CD4-positive, alpha-beta T cell (primary cell): Measurements from ENCODE around the gene PPP1R9B. TPM values are rescaled to one million over a fixed set of nuclear protein-coding genes. Genes with fewer than 3 reads are reported as not detected.
A peak's percentile ranks its signal among the peaks of the same experiment; 100 is the strongest.

Experiments
- ATAC-seq: fragments of 200-7000 bp; cut with Tn5 transposase; one replicate; pipeline ENCODE4 v1.10.0; 2022; ENCODE audit warnings: mild to moderate bottlenecking; ENCODE audit not compliant: poor library complexity
- CTCF ChIA-PET: fragments of 350-600 bp; sonication (Branson Sonifier 250); formaldehyde crosslinking; loops from one replicate; lab custom pipeline; 2021; ENCODE audit warnings: antibody characterized with exemption, inconsistent platforms; lab: Charles Lee
- POLR2A ChIA-PET: fragments of 350-600 bp; sonication (Branson Sonifier 250); formaldehyde crosslinking; loops from one replicate; lab custom pipeline; 2021; ENCODE audit warnings: antibody characterized with exemption, inconsistent platforms; lab: Charles Lee
- DNase-seq, 14 experiments: peaks; one replicate each; pipeline ENCODE4 v3.0.0-alpha.2; 2013 to 2020; ENCODE audit warnings: mixed read lengths in 2 of 14
- H3K27ac ChIP-seq, 2 donors: one replicate each; pipeline versions ENCODE4 v1.5.1 to v1.7.0; 2013; ENCODE audit warnings: low read length in 2 of 2, low read depth in 1 of 2, mild to moderate bottlenecking in 1 of 2
- H3K27me3 ChIP-seq, 2 experiments: 1 replicate in 1 of 2; 2 replicates in 1 of 2; pipeline versions ENCODE4 v1.6.1 to v1.7.0; 2013; ENCODE audit warnings: low read length in 2 of 2, control low read depth in 1 of 2, mild to moderate bottlenecking in 1 of 2, moderate library complexity in 1 of 2; ENCODE audit not compliant: insufficient read depth in 2 of 2, control insufficient read depth in 1 of 2
- H3K36me3 ChIP-seq: one replicate; pipeline ENCODE4 v1.6.1; 2013; ENCODE audit warnings: low read length, control low read depth; ENCODE audit not compliant: insufficient read depth
- H3K4me1 ChIP-seq: one replicate; pipeline ENCODE4 v1.6.1; 2013; ENCODE audit warnings: low read length, control low read depth; ENCODE audit not compliant: insufficient read depth
- H3K4me3 ChIP-seq: one replicate; pipeline ENCODE4 v1.5.1; 2013; ENCODE audit warnings: mild to moderate bottlenecking, low read length, moderate library complexity
- H3K9me3 ChIP-seq, 2 experiments: 1 replicate in 1 of 2; 2 replicates in 1 of 2; pipeline versions ENCODE4 v1.6.1 to v1.7.0; 2013; ENCODE audit warnings: low read length in 2 of 2, mild to moderate bottlenecking in 2 of 2, control low read depth in 1 of 2, moderate library complexity in 1 of 2; ENCODE audit not compliant: control insufficient read depth in 1 of 2, insufficient read depth in 1 of 2
- H3K27ac Mint-ChIP-seq: one replicate; pipeline ENCODE4 v1.8.0; 2020; ENCODE audit warnings: mixed read lengths
- H3K27me3 Mint-ChIP-seq: one replicate; pipeline ENCODE4 v1.8.0; 2021; ENCODE audit warnings: mixed read lengths
- H3K36me3 Mint-ChIP-seq: one replicate; pipeline ENCODE4 v1.8.0; 2021; ENCODE audit warnings: low read depth, mixed read lengths
- H3K4me1 Mint-ChIP-seq: one replicate; pipeline ENCODE4 v1.8.0; 2021; ENCODE audit warnings: low read depth, mixed read lengths
- H3K4me3 Mint-ChIP-seq: one replicate; pipeline ENCODE4 v1.8.0; 2020; ENCODE audit warnings: mild to moderate bottlenecking, mixed read lengths
- H3K9me3 Mint-ChIP-seq: one replicate; pipeline ENCODE4 v1.8.0; 2020; ENCODE audit warnings: mixed read lengths
- intact Hi-C, 2 experiments: fragments of 100-400 bp; cut with DNase I in 1 of 2; cut with micrococcal nuclease in 1 of 2; formaldehyde crosslinking; loops; one replicate each; pipeline versions ENCODE4 v1.15.1 to v1.9.0; 2023 to 2025; cut with DNase I, micrococcal nuclease
- total RNA-seq, 174 experiments: library from RNA in 2 of 174; stranded (reverse) in 2 of 174; gene quantifications; one replicate each; pipeline ENCODE4 v1.2.3 and lab custom pipeline; 2021 to 2026
- TF ChIP-seq, protein P1 (sequence below): fragments of 200-600 bp; IDR thresholded peaks from one replicate; pipeline ENCODE4 v1.8.0; 2022; ENCODE audit warnings: antibody characterized with exemption, mild to moderate bottlenecking

Gene PPP1R9B
- total RNA-seq, 2 experiments from 2014 or later: 53.4 to 55.7 TPM

DNA sequence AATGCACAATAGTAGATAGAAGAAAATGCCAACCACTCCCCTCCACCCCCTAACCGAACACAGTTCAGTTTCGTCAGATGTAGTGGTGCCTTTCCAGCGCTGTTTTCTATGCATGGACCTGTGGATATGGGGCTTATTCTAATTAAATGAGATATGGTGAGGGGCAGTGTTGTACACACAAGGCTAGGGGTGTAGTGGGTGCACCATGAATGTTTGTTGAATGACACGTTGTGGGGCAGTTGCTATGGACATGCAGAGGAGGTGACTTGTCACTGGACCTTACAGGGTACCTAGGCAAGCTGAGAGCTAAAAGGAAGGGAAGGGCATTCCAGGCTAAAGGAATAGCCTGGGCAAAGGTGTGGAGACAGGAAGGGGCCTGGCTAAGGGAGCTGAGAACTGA is 51.9 kb downstream of the PPP1R9B start:
- H3K9me3 ChIP-seq: no peaks in the 10 kb centered on the region
- intact Hi-C loops: loop anchor here in 1 of 2 experiments (5.0 to 10.0 kb wide), 3 partner anchors 54 to 394 kb away; partner anchors contain the start of genes PPP1R9B and SLC35B1
- H3K36me3 ChIP-seq: peaks cover 26% of the 10 kb centered on the region
- no peak overlapping the region for H3K27ac Mint-ChIP-seq
- H3K4me1 ChIP-seq: peaks cover 25% of the 10 kb centered on the region
- POLR2A ChIA-PET: no interaction called here
- H3K4me1 Mint-ChIP-seq: peaks cover 38% of the 10 kb centered on the region
- H3K9me3 Mint-ChIP-seq: no peaks in the 10 kb centered on the region
- TF ChIP-seq, protein P1, sequence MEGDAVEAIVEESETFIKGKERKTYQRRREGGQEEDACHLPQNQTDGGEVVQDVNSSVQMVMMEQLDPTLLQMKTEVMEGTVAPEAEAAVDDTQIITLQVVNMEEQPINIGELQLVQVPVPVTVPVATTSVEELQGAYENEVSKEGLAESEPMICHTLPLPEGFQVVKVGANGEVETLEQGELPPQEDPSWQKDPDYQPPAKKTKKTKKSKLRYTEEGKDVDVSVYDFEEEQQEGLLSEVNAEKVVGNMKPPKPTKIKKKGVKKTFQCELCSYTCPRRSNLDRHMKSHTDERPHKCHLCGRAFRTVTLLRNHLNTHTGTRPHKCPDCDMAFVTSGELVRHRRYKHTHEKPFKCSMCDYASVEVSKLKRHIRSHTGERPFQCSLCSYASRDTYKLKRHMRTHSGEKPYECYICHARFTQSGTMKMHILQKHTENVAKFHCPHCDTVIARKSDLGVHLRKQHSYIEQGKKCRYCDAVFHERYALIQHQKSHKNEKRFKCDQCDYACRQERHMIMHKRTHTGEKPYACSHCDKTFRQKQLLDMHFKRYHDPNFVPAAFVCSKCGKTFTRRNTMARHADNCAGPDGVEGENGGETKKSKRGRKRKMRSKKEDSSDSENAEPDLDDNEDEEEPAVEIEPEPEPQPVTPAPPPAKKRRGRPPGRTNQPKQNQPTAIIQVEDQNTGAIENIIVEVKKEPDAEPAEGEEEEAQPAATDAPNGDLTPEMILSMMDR: no peak
- no peak for DNase-seq
- no peaks in the 10 kb centered on the region for H3K27me3 ChIP-seq
- H3K36me3 Mint-ChIP-seq: peaks cover 39% of the 10 kb centered on the region
- H3K4me3 ChIP-seq: no peak overlapping the region
- no peaks in the 10 kb centered on the region for H3K27me3 Mint-ChIP-seq
- CTCF ChIA-PET: interaction anchor here (1.1 to 2.6 kb wide), 3 partner anchors 11 to 71 kb away, joined by 4 to 12 read pairs (median 5); no protein-coding TSS in a partner anchor
- no peak for ATAC-seq
- no peak overlapping the region for H3K27ac ChIP-seq
- no peak overlapping the region for H3K4me3 Mint-ChIP-seq

DNA sequence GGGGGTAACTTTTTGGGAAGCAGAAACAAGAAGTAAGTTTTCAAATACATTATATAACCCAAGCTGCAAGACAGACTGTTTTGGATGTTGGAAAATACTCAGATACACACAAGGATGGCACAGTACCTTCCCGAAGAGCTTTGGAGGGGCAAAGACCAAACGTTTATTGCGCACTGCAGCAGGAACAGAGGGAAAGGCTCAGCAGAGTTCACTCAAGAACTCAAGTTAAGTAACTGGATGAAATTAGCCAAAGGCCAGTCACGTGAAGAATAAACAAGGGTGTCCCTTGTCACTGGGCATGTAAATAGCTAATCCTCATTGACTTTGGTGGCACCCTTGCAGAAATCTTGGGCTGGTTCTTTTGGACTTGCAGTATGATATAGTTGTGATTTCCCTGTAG is 52.6 kb downstream of the PPP1R9B start:
- peaks cover 43% of the 10 kb centered on the region for H3K4me1 Mint-ChIP-seq
- H3K36me3 ChIP-seq: peaks cover 26% of the 10 kb centered on the region
- H3K27me3 Mint-ChIP-seq: no peaks in the 10 kb centered on the region
- H3K9me3 Mint-ChIP-seq: no peaks in the 10 kb centered on the region
- H3K27ac ChIP-seq: no peak overlapping the region
- H3K4me3 ChIP-seq: no peak overlapping the region
- CTCF ChIA-PET: interaction anchor here (1.1 to 2.6 kb wide), 3 partner anchors 11 to 71 kb away, joined by 4 to 12 read pairs (median 5); no protein-coding TSS in a partner anchor
- H3K4me1 ChIP-seq: peaks cover 25% of the 10 kb centered on the region
- no peaks in the 10 kb centered on the region for H3K27me3 ChIP-seq
- peaks cover 39% of the 10 kb centered on the region for H3K36me3 Mint-ChIP-seq
- POLR2A ChIA-PET: no interaction called here
- no peak for DNase-seq
- intact Hi-C loops: loop anchor here in 1 of 2 experiments (5.0 to 10.0 kb wide), 3 partner anchors 54 to 393 kb away; partner anchors contain the start of genes PPP1R9B and SLC35B1
- no peak for ATAC-seq
- H3K9me3 ChIP-seq: no peaks in the 10 kb centered on the region
- no peak overlapping the region for H3K27ac Mint-ChIP-seq
- TF ChIP-seq, protein P1: no peak
- H3K4me3 Mint-ChIP-seq: no peak overlapping the region

DNA sequence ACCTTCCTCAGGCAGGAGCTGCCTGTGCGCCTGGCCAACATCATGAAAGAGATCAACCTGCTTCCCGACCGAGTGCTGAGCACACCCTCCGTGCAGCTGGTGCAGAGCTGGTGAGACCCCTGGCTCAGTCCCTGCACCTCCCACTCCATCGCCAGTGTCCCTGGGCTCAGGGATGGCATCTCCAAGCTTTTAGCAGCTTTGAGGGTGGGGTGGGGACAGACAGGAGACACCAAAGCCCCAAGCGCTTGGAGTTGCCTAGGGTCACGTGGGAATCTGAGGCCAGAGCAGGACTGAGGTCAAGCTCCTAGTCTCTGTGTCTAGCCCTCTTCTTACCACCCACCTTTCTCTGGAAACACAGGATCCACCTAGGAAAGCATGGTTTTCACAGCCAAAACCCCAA is 53.0 kb downstream of the PPP1R9B start:
- Histone ChIP-seq H3K27ac (no peak overlapping the region), H3K9me3 (no peaks in the 10 kb centered on the region), H3K27me3 (no peaks in the 10 kb centered on the region), H3K4me1 (peaks cover 25% of the 10 kb centered on the region), H3K36me3 (peaks cover 26% of the 10 kb centered on the region), H3K4me3 (no peak overlapping the region)
- intact Hi-C loops: loop anchor here in 1 of 2 experiments (5.0 to 10.0 kb wide), 3 partner anchors 55 to 393 kb away; partner anchors contain the start of genes PPP1R9B and SLC35B1
- ATAC-seq: no peak
- Mint-ChIP-seq H3K27ac (peak overlapping the region; percentile 27), H3K27me3 (no peaks in the 10 kb centered on the region), H3K9me3 (no peaks in the 10 kb centered on the region), H3K4me1 (peaks cover 43% of the 10 kb centered on the region), H3K36me3 (peaks cover 39% of the 10 kb centered on the region), H3K4me3 (peak overlapping the region; percentile 34)
- ChIA-PET CTCF (interaction anchor here (1.5 to 2.6 kb wide), 2 partner anchors 10 to 20 kb away, joined by 5 to 12 read pairs; no protein-coding TSS in a partner anchor), POLR2A (no interaction called here)
- no peak for DNase-seq
- TF ChIP-seq, protein P1: no peak
